GM23338 (cell line): ENCODE results near the gene CES2.

Experiments used
- CREB1 ChIP-seq: fragments of 250-450 bp; sonication (Bioruptor Pico); IDR thresholded peaks from 2 replicates; pipeline ENCODE4 v1.5.0; 2020; ENCODE audit warnings: low read depth, mild to moderate bottlenecking, moderate library complexity
- EZH2 ChIP-seq: fragments of 200-600 bp; sonication (generic); IDR thresholded peaks from one replicate; pipeline ENCODE4 v1.8.0; 2017; ENCODE audit warnings: antibody characterized with exemption, mild to moderate bottlenecking, low read depth; ENCODE audit not compliant: unreplicated experiment
- EZH2phosphoT487 ChIP-seq: fragments of 200-600 bp; sonication (generic); IDR thresholded peaks from one replicate; pipeline ENCODE4 v1.8.1; 2018; ENCODE audit warnings: antibody characterized with exemption; ENCODE audit not compliant: unreplicated experiment
- JUNB ChIP-seq: IDR thresholded peaks from one replicate; pipeline ENCODE4 v1.6.1; 2016; ENCODE audit warnings: antibody characterized with exemption; ENCODE audit not compliant: unreplicated experiment
- POLR2AphosphoS5 ChIP-seq: IDR thresholded peaks from 2 replicates; pipeline ENCODE4 v1.6.1; 2016; ENCODE audit warnings: antibody characterized with exemption, low read depth
- TF ChIP-seq, protein P1 (sequence below), 2 experiments: fragments of 200-600 bp in 1 of 2; sonication (generic) in 1 of 2; conservative IDR thresholded peaks; 2 replicates each; pipeline versions ENCODE4 v1.5.1 to v1.6.1; 2016 to 2017; ENCODE audit warnings: antibody characterized with exemption in 2 of 2, low read depth in 2 of 2, mild to moderate bottlenecking in 2 of 2, moderate library complexity in 1 of 2

DNA sequence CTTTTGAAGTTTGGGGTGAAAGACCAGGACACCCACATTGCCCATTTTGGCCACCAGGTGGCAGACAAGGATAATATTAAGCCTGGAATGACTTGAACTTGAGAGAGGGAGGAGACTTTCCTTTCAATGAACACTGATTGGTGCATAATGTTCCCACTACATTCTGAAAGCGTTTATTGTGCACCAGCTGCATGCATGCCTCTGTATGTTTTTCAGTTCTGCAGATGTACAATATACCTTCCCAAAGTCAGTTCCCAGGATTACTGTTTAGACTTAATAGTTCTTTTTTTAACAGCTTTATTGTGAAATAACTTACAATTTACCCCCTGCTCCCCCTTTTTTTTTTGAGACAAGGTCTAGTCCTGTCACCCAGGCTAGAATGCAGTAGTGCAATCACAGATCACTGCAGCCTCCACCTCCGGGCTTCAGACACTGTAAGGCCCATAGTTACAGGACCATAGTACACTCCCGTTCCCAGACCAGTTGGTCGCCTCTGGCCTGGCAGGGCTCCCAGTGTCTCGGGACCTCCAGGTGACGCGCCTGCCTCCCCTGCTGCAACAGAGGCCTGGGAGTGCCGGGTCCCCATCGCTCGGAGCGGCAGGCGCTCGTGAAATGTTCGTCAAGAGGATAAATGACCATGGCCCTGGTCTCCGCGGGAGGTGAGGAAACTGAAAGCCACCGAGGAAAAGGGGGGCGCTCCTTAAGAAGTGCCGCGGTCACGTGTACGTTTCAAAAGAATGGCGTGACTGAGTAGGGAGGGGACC, 12.2 kb downstream of the CES2 start:
- TF ChIP-seq, protein P1, sequence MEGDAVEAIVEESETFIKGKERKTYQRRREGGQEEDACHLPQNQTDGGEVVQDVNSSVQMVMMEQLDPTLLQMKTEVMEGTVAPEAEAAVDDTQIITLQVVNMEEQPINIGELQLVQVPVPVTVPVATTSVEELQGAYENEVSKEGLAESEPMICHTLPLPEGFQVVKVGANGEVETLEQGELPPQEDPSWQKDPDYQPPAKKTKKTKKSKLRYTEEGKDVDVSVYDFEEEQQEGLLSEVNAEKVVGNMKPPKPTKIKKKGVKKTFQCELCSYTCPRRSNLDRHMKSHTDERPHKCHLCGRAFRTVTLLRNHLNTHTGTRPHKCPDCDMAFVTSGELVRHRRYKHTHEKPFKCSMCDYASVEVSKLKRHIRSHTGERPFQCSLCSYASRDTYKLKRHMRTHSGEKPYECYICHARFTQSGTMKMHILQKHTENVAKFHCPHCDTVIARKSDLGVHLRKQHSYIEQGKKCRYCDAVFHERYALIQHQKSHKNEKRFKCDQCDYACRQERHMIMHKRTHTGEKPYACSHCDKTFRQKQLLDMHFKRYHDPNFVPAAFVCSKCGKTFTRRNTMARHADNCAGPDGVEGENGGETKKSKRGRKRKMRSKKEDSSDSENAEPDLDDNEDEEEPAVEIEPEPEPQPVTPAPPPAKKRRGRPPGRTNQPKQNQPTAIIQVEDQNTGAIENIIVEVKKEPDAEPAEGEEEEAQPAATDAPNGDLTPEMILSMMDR (conservative IDR thresholded peaks at IDR 0.05; ENCODE audit: low read depth in 2 of 2) = peak; percentile 91 to 96
- no peak for TF ChIP-seq POLR2AphosphoS5
- TF ChIP-seq EZH2 = no peak
- TF ChIP-seq CREB1 (CRISPR knock-in tag) = no peak
- no peak for TF ChIP-seq JUNB
- TF ChIP-seq EZH2phosphoT487 = no peak
